Keratinocyte (primary cell): ENCODE results near the gene PRDM11. TPM values are rescaled to one million over a fixed set of nuclear protein-coding genes. Genes with fewer than 3 reads are reported as not detected.

Experiments
- DNase-seq: peaks from one replicate; pipeline ENCODE4 v3.0.0-alpha.2; 2011; ENCODE audit warnings: low read depth, missing footprints, low spot score
- FAIRE-seq: peaks from 2 replicates; lab custom pipeline; 2011; peaks lifted over from hg19 to GRCh38; lab: Jason Lieb, UNC
- H2AFZ ChIP-seq: 2 replicates; pipeline ENCODE4 v1.6.0; 2012; ENCODE audit warnings: low read length, control low read depth, inconsistent platforms; ENCODE audit not compliant: control insufficient read depth
- H3K27ac ChIP-seq: 2 replicates; pipeline ENCODE4 v1.5.1; 2011; ENCODE audit warnings: low read length; ENCODE audit not compliant: control insufficient read depth, insufficient read depth
- H3K27me3 ChIP-seq: 3 replicates; pipeline ENCODE4 v1.6.0; 2011; ENCODE audit warnings: low read length; ENCODE audit not compliant: control insufficient read depth, insufficient read depth; ENCODE audit errors: extremely low read depth
- H3K36me3 ChIP-seq, 2 experiments: 2 replicates in 1 of 2; 3 replicates in 1 of 2; pipeline ENCODE4 v1.5.1; 2011; ENCODE audit warnings: low read length in 2 of 2, mild to moderate bottlenecking in 1 of 2; ENCODE audit not compliant: control insufficient read depth in 2 of 2, insufficient read depth in 2 of 2; ENCODE audit errors: extremely low read depth in 1 of 2
- H3K4me1 ChIP-seq: 3 replicates; pipeline ENCODE4 v1.5.1; 2011; ENCODE audit warnings: low read length; ENCODE audit not compliant: control insufficient read depth, insufficient read depth; ENCODE audit errors: extremely low read depth
- H3K4me2 ChIP-seq: 3 replicates; pipeline ENCODE4 v1.6.0; 2011; ENCODE audit warnings: low read depth, low read length; ENCODE audit not compliant: control insufficient read depth, insufficient read depth; ENCODE audit errors: extremely low read depth
- H3K4me3 ChIP-seq, 3 experiments: fragments of 200-600 bp in 1 of 3; sonication (generic) in 1 of 3; 2 replicates in 2 of 3; 3 replicates in 1 of 3; pipeline ENCODE4 v1.5.1; 2011 to 2016; ENCODE audit warnings: low read length in 3 of 3, mild to moderate bottlenecking in 3 of 3, control low read depth in 2 of 3, inconsistent platforms in 1 of 3, low read depth in 1 of 3, mixed read lengths in 1 of 3, mixed run types in 1 of 3, moderate library complexity in 1 of 3; ENCODE audit not compliant: control insufficient read depth in 2 of 3, insufficient read depth in 2 of 3; ENCODE audit errors: extremely low read depth in 1 of 3
- H3K79me2 ChIP-seq: 2 replicates; pipeline ENCODE4 v1.6.0; 2012; ENCODE audit warnings: low read length; ENCODE audit not compliant: control insufficient read depth, insufficient read depth
- H3K9ac ChIP-seq: 3 replicates; pipeline ENCODE4 v1.6.0; 2011; ENCODE audit warnings: low read length; ENCODE audit not compliant: control insufficient read depth, insufficient read depth; ENCODE audit errors: extremely low read depth
- H3K9me1 ChIP-seq: 3 replicates; pipeline ENCODE4 v1.6.0; 2011; ENCODE audit warnings: low read length; ENCODE audit not compliant: control insufficient read depth, insufficient read depth; ENCODE audit errors: extremely low read depth
- H3K9me3 ChIP-seq: 2 replicates; pipeline ENCODE4 v1.5.1; 2012; ENCODE audit warnings: low read depth, low read length; ENCODE audit not compliant: control insufficient read depth
- H4K20me1 ChIP-seq: 3 replicates; pipeline ENCODE4 v1.6.0; 2011; ENCODE audit warnings: low read length; ENCODE audit not compliant: control insufficient read depth, insufficient read depth; ENCODE audit errors: extremely low read depth
- EZH2 ChIP-seq: IDR thresholded peaks from one replicate; pipeline ENCODE4 v1.6.1; 2012; ENCODE audit warnings: inconsistent platforms, mild to moderate bottlenecking, low read length, moderate library complexity
- dilution Hi-C: fragments of 300-500 bp; cut with MboI; formaldehyde crosslinking; loops from one replicate; pipeline ENCODE4 v1.7.0; 2020; ENCODE audit warnings: low sequenced_read_pairs; ENCODE audit not compliant: extremely low pct_ligation_motif_present
- polyA plus RNA-seq, 5 experiments: library from polyadenylated mRNA; depleted of rRNA in 3 of 5; stranded (reverse) in 3 of 5; stranded (forward) in 1 of 5; unstranded in 1 of 5; fragments of >200 nt; gene quantifications; 1 replicate in 1 of 5; 2 replicates in 3 of 5; 3 replicates in 1 of 5; pipeline versions ENCODE4 v1.2.1 to v1.2.3, GENCODE V29; 2011 to 2012; ENCODE audit warnings: missing spikeins in 2 of 5, low read depth in 1 of 5, low replicate concordance in 1 of 5
- TF ChIP-seq, protein P1 (sequence below), 3 experiments: IDR thresholded peaks in 1 of 3; conservative IDR thresholded peaks in 1 of 3; optimal IDR thresholded peaks in 1 of 3; 2 replicates in 2 of 3; 3 replicates in 1 of 3; pipeline versions ENCODE3 to v1.5.1; 2011; ENCODE audit warnings: low read length in 3 of 3, mild to moderate bottlenecking in 3 of 3, moderate library complexity in 2 of 3, control low read depth in 1 of 3, inconsistent platforms in 1 of 3; ENCODE audit not compliant: insufficient read depth in 2 of 3; ENCODE audit errors: extremely low read depth in 1 of 3

PRDM11 gene
- polyA plus RNA-seq, 1 donor (not counting 4 experiments of a cell fraction or from before 2014, with no cell fraction given) = 2.1 TPM

DNA sequence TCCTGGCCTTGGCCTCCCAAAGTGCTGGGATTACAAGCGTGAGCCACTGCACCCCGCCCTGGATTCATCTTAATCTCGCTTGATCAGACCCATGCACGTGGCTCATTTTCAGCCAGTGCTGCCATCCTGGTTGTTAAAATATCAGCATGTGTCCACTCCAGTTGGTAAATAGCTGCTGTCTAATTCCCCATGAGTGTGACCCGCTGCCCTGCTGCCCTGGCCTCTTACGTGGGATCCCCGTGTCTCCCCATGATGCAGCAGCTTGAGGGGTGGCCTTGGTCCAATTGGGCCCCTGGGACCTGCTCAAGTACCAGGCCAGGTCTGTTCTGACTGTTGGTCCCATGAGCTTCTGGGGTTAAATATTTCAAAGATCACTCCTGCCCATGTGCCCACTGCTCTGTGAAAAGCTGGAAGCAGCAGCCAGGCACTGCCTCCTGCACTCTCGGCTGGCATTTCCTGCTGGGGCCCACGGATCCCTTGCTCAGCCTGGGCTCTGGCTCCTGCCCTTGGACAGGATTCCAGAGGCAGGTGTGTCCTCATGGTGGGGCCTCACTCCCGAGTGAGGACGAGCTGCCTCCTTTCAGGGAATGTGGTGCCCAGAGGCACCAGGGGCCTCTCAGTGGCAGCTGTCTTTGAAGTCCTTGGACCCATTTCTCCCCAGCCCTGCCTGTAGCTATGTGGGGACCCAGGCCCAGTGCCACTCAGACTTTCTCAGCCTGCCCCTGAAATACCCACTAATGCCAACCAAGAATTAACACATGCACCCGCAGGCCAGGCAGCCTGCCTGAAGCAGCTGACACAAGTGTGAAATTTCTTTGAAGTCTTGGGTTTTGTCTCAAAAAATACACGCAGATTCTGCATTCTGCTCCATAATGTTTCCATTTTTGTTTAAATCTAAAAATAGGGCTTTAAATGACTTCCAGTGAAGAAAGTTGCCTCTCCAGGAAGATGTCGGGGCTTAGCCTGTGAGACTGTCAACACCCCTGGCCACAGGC lies 38.1 kb upstream of the PRDM11 start:
- Histone ChIP-seq H3K4me3 (no peak overlapping the region), H3K9ac (no peak overlapping the region), H3K9me1 (no peaks in the 10 kb centered on the region), H3K27me3 (no peaks in the 10 kb centered on the region), H3K79me2 (no peaks in the 10 kb centered on the region), H4K20me1 (no peaks in the 10 kb centered on the region), H3K4me1 (peaks cover 5% of the 10 kb centered on the region), H3K4me2 (no peak overlapping the region), H3K9me3 (no peaks in the 10 kb centered on the region), H3K27ac (no peak overlapping the region), H3K36me3 (no peaks in the 10 kb centered on the region), H2AFZ (no peak overlapping the region)
- DNase-seq (no peak), FAIRE-seq (no peak)
- dilution Hi-C loops = no loop called here
- TF ChIP-seq, protein P1, sequence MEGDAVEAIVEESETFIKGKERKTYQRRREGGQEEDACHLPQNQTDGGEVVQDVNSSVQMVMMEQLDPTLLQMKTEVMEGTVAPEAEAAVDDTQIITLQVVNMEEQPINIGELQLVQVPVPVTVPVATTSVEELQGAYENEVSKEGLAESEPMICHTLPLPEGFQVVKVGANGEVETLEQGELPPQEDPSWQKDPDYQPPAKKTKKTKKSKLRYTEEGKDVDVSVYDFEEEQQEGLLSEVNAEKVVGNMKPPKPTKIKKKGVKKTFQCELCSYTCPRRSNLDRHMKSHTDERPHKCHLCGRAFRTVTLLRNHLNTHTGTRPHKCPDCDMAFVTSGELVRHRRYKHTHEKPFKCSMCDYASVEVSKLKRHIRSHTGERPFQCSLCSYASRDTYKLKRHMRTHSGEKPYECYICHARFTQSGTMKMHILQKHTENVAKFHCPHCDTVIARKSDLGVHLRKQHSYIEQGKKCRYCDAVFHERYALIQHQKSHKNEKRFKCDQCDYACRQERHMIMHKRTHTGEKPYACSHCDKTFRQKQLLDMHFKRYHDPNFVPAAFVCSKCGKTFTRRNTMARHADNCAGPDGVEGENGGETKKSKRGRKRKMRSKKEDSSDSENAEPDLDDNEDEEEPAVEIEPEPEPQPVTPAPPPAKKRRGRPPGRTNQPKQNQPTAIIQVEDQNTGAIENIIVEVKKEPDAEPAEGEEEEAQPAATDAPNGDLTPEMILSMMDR (optimal IDR thresholded peaks at IDR 0.05 in 1 of 3, IDR thresholded peaks at IDR 0.05 in 1 of 3, conservative IDR thresholded peaks at IDR 0.05 in 1 of 3; ENCODE audit: extremely low read depth in 1 of 3, insufficient read depth in 2 of 3, low read length in 3 of 3) = no peak
- TF ChIP-seq EZH2 = no peak

DNA sequence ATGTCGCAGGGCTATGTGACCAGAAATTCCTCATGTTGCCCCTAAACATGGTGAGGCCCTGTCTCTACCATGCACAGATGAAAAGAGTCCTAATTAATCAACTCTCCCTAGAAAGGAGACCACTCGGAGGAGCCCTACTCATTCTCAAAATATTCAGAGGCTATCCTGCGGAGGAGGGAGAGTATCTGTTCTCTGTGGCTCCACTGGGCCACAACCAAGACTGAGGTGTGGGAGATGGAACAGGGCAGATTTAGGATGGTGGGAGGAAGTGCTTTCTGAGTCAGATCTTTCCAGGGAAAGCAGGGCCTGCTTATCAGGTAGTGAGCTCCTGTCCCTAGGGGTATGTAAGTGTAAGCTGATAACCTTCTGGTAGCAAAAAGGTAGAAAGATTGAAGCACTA lies 37.0 kb upstream of the PRDM11 start:
- Histone ChIP-seq H3K36me3 (no peaks in the 10 kb centered on the region), H3K9me1 (no peaks in the 10 kb centered on the region), H4K20me1 (no peaks in the 10 kb centered on the region), H3K79me2 (no peaks in the 10 kb centered on the region), H3K27ac (no peak overlapping the region), H2AFZ (no peak overlapping the region), H3K27me3 (no peaks in the 10 kb centered on the region), H3K4me1 (peaks cover 5% of the 10 kb centered on the region), H3K4me3 (no peak overlapping the region), H3K9me3 (no peaks in the 10 kb centered on the region), H3K4me2 (no peak overlapping the region), H3K9ac (no peak overlapping the region)
- DNase-seq = no peak
- dilution Hi-C loops = no loop called here
- TF ChIP-seq, protein P1 (optimal IDR thresholded peaks at IDR 0.05 in 1 of 3, IDR thresholded peaks at IDR 0.05 in 1 of 3, conservative IDR thresholded peaks at IDR 0.05 in 1 of 3; ENCODE audit: extremely low read depth in 1 of 3, insufficient read depth in 2 of 3, low read length in 3 of 3) = no peak
- FAIRE-seq = no peak
